Posterior cingulate gyrus (tissue), 11 donors: Measurements from ENCODE around the gene C2CD4D.
A peak's percentile ranks its signal among the peaks of the same experiment; 100 is the strongest.

Source experiments
- DNase-seq, 10 donors: peaks; one replicate each; pipeline versions ENCODE4 v3.0.0 to v3.0.0-alpha.2; 2020 to 2021; ENCODE audit warnings: mixed read lengths in 3 of 10
- intact Hi-C: fragments of 100-400 bp; cut with DNase I; formaldehyde crosslinking; loops from one replicate; pipeline ENCODE4 v1.15.1; 2023

The C2CD4D gene

DNA sequence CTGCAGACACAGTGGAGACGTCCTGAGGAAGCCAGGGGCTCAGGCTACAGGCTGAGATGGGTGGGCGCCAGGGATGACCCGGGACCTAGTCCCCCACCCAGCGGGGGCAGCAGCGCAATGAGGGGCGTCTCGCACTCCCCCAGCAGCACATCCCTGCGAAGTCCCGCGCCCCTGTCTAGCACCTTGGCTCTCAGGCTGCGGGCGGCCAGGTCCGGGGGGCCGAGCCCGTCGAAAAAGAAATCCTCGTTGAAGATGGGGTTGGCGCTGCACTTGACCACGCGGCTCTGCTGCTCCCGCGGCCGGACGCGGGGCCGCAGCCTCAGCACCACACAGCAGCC, 1.8 kb downstream of the C2CD4D start:
- DNase-seq, result peak in 1 of 10 donors; percentile 70
- intact Hi-C loops, result loop anchor here (10.0 kb wide), 2 partner anchors 73 to 303 kb away; partner anchors contain the start of gene MRPL9

DNA sequence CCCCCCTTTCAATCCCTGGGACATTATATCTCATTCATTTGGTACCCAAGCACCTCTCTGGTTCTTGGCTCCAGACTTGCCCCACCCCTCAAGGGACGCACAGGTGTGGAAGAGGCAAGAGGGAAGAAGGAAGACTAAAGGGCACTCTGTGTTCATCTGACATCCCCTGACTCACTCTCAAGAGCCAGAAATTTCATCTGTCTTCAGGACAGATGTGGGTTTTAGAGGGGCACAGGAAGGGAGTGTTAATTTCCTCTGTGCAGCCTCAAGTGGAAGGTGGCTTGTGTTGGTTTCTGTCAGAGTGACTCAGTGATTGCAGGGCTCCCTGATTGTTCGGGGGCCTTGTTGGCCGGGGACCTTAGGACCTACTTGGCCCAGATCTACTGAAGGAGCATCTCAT, 2.4 kb downstream of the C2CD4D start:
- intact Hi-C loops, result loop anchor here (10.0 kb wide), 2 partner anchors 72 to 302 kb away; partner anchors contain the start of gene MRPL9
- no peak for DNase-seq

DNA sequence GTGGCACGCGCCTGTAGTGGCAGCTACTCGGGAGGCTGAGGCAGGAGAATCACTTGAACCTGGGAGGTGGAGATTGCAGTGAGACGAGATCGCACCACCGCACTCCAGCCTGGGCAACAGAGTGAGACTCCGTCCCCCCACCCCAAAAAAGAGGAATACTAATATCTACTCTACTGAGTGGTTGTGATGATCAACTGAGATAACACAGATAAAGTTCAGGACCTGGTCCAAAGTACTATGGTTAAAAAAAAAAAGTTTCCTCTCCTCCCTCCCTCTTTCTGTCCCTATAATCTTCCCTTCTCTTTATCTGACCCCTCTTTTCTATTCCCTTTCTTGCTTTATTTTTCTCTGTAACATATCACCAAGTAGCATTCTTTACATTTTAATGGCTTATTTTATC, 4.0 kb downstream of the C2CD4D start:
- DNase-seq, result no peak
- intact Hi-C loops, result loop anchor here (10.0 kb wide), 2 partner anchors 71 to 301 kb away; partner anchors contain the start of gene MRPL9

DNA sequence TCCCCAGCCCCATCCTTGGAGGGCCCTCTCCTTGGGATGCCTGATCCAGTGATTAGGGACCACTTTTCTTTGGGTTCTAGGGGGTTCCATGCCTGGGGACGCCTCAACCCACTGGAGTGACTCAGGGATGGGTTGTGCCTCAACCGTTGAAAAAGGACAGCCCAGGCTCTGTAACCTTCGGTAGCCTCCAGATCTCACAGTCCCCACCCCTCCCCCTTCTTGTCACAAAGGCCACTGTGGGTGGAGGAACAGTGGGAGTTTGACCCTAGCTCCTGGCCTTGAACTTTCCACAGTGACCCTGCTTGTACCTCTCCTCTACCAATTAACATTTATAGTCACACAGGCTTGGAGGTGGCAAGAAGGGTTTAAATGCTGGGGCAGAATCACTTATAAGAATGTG, 5.4 kb downstream of the C2CD4D start:
- DNase-seq, result peak in 1 of 10 donors; percentile 49
- intact Hi-C loops, result loop anchor here (10.0 kb wide), 2 partner anchors 69 to 299 kb away; partner anchors contain the start of gene MRPL9

DNA sequence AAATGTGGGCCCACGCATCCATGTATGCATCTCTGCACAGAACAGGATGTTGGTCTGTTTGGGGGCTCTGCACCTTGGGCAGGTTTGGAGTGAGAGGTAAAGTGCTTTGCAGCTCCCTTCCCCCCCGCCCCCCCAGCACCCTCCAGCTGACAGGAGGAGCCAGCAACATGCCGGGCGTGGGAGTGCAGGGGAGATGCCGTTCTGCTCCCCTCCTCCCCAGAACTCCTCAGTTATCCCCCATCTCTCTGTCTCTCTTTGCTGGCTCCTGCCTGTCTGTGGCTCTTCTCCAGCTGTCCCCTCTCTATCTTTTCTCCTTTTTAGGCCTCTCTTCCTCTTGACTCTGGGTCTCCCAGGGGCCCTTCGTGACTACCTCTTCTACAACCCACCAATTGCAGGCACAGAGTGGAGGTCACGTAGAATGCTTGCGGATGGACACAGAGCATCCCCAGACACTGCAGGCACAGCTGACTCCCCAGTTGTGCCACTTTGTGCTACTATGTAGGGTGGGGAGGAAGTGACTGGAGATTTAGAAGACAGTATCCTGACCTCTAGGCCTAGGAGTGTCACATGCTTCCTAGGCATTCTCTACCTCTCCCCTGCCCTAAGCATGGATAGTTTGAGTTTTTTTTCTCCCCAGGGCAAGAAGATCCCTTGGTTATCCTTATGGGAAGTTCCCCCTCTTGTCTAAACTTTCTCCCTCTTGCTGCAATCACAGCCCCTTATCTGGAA, 6.3 kb downstream of the C2CD4D start:
- intact Hi-C loops, result loop anchor here (10.0 kb wide), 2 partner anchors 69 to 299 kb away; partner anchors contain the start of gene MRPL9

DNA sequence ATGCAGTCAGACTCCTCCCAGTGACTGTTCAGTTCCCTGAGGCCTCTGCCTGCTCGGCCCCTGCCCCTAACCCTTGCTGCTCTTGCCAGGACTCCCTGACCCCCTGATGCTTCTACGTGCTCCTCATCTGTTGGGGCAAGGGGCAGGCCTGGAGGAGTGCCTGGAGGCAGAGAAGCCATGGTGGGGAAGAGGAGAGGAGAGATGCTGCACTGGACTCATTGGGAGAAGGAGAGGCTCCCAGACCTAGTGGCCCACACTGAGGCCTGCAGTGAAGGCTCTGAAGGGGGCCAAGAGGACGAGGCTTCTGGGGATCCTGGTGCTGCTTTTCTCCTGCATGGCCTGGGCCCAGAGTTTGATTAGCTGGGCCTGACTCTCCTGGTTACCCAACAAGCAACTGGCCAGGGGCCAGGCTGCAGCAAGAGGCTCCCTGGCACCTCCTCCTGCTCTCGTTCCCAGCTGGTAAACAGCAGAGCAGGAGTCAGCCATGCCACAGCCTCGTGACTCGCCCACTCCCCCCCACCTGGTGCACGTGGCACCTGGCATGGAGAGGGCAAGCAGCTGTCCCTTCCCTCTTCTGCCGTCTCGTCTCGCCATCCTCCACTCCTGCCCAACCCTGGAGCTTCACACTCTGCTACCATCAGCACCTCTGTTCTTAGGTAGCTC, 7.2 kb downstream of the C2CD4D start:
- DNase-seq, result peak in 8 of 10 donors; percentile 21 to 90 (median 46)
- intact Hi-C loops, result loop anchor here (10.0 kb wide), 2 partner anchors 68 to 298 kb away; partner anchors contain the start of gene MRPL9

More for the DNA sequence above, 6.3 kb downstream of the C2CD4D start:
- peak in 1 of 10 donors; percentile 33 for DNase-seq

DNA sequence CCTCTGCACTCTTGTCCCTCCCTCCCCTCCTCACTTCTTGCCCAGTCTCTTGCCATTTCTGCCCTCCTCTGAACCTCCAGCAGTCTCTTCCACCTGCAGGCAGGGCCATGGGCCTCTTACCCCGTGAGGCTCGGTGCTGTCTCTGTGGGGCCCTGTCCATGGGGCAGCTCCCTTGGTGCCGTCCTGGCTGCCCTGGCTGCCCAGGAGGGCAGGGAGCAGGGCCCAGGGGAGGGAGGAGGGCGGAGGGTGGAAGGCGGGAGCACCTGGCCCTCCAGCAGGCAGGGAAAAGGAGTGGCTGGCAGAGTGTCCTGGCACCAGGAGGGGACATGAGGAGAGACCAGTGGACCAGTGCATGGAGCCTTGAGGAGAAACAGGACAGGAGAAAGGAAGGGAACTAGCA, 8.0 kb downstream of the C2CD4D start, which contains the start of gene RORC:
TSS of gene RORC (minus strand) at position 198 of the 400 bp plus-strand sequence. CDS start at position 160, 38 bp downstream.
- peak in 1 of 10 donors; percentile 51 for DNase-seq
- intact Hi-C loops, result loop anchor here (10.0 kb wide), 2 partner anchors 67 to 297 kb away; partner anchors contain the start of gene MRPL9

DNA sequence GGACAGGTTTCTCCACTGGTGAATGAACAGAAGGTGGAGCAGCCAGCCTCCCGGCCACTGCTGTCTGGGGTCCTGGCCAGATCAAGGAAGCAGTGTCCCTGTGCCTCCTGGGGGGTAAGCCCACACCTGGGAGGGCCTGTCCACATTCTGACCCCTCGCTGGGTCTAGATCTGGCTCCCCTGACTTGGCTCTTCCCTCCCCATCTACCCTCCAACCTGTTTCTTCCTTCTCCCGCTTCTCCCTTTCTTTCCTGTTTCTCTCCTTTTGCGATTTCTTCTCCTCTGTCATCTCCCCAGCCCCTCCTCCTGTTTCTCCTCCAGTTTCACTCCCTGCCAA, 8.4 kb downstream of the C2CD4D start:
- DNase-seq, result peak in 1 of 10 donors; percentile 15
- intact Hi-C loops, result loop anchor here (10.0 kb wide), 2 partner anchors 66 to 296 kb away; partner anchors contain the start of gene MRPL9

DNA sequence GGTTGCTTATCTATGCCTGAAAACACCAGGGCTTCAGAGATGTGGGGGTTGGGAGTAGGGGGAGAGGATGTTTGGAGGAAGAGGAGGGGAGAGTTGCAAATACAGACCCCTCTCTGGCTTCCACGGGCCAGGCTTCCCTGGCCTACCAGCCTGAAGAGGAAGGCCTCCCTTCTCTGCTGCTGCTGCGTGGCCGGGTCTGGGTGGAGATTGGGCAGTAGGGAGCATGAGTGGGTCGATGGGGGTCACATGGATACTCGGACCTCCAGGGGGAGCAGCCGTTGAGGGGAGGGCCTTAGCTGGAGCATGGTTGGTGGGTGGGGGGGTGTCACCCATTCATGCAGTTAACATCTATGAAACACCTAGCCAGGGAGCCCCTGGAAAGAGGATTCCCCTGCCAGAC, 9.6 kb downstream of the C2CD4D start:
- intact Hi-C loops, result loop anchor here (10.0 kb wide), 2 partner anchors 65 to 295 kb away; partner anchors contain the start of gene MRPL9
- DNase-seq, result peak in 1 of 10 donors; percentile 45

DNA sequence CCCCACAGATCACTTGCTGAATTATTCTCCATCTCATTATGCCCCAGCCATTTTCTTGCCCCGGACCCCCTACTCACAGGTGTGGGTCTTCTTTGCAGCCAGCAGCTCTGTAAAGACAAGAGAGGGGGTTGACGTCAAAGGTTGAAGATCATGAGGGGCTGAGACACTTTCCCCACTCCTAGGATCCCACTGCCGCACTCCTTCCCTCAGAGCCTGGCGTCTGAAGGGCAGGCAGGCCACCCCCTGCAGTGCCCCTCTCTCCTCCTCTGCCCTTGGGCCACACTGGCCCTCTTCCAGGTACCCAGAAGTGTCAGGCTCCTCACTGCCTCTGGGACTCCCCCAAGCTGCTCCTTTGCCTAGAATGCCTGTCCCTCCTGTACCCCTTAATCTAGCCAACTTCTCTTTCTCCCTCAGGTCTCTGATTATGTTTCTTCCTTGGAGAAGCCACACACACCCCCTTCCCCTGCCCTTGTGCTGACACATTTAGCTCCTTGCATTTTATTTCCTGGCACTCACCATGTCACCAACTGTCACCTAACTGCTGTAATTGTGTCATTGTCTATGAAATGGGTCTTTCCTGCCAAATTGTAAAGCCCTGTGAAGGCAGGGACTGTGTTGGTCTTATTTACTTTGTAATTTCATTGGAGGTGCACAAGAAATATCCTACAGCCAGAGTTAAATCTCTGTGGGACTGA, 10.1 kb downstream of the C2CD4D start:
- intact Hi-C loops, result loop anchor here (10.0 kb wide), 2 partner anchors 65 to 295 kb away; partner anchors contain the start of gene MRPL9
- peak in 1 of 10 donors; percentile 62 for DNase-seq

DNA sequence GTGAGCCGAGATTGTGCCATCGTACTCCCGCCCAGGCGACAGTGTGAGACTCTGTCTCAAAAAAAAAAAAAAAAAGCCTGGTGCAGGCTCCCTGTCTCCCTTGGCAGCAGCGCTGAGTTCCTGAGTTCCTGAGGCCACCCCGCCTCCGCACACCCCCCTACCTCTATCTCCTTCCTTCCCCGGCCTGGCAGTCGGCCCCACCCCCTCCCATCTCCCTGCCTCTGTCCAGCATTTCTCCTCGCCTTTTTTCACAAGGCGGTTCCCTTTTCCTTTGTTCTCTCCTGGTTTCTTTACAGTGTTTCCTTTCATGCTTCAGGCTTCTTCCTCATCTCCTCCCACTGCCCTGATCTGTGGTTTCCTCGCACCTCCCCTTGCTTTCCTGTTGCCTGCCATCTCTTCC, 10.7 kb downstream of the C2CD4D start:
- DNase-seq, result peak in 1 of 10 donors; percentile 82
- intact Hi-C loops, result no loop called here

DNA sequence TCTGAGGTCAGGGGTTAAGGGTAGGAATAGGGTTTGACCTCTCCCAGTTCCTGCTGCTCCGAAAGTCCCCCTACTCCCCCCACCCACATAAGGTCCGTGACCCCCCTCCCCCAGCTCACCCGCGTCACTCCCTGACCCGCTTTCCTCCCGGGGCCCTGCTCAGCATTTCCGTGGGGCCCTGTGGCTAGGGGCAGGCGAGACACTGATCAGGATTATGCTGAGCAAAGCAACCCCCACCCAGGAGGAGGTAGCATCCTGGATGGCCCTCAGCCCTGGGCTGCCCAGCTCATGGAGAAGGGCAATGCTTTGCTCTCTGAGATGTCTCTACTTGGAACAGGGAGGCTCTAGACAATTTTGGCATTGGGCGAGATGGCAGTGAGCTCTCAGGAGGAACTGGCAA, 11.8 kb downstream of the C2CD4D start:
- intact Hi-C loops, result no loop called here
- DNase-seq, result no peak

DNA sequence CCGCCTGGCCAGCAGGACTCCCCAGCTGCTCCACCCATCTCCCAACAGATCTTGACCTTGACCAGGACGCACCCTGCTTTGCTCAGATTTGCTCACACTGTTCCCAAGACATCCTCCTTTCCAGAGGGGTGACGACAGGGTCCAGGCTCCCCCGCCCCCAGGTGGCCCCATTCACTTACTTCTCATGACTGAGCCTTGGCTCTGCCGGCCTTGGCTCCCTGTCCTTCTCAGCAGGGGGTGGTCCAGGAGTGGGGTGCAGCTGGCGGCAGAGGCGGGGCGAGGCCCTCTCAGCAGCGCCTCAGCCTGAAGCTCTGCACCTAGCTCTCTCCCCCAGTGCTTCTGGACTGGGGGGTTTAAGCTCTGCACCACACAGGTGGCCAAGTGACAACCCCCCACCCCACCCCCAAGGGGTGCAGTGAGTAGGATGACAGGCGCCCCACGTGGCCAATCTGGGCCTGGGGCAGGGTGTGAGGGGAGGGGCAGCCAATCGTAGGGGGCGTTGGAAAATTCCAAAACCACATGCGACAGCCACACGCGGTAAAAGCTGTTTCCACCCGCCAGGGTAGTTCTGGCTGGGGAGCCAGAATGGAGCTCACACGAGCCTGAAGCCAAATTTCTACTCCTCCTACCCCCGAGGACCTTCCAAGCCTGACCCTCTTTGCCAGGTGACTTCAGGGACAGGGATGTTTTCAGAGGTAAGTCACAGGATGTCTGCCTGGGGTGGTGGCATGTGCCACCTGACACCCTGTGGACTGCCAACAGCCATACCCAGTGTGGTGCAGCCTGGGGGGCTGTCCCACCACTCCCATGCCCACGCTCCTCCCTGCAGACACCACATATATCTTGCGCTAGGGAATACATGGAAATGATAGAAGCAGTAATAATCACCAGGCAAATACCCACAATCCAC, 13.6 kb downstream of the C2CD4D start:
- intact Hi-C loops, result no loop called here
- DNase-seq, result peak in 1 of 10 donors; percentile 79

DNA sequence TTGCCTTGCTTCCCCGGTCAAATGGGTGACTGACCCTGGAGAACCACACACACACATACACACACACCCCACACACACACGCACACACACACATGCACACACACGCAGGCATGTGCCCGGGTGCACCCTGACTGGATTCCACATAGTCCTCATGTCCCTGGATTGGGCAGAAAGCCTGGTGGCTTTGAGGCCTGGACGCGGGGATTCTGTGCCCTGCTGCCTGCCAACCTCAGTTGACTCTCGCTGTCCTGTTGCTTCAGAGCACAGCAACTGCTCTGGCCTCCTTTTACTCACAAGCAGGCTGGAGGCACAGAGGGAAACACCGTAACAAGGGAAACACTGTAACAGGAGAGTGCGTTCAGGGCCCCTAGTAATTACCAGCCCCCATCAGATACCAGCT, 14.4 kb downstream of the C2CD4D start:
- DNase-seq, result peak in 1 of 10 donors; percentile 83
- intact Hi-C loops, result no loop called here

DNA sequence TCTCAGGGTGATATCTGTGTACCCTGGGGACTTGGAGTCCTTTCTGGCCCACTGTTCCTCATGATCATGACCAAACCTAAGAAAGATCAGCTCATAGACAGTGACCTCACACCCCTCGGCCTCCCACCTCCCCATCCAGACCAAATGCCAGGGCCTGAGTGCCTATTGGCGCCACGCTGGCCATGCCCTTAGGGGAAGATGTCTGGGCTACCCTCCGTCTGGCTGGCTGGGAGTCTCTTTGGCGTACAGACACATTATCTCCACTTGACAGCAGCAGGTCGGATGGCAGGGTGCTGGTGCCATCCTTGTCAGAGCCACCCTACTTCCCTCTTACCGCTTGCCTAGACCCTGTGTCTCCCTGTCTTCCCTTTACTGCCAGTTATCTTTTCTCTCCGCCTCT, 16.4 kb downstream of the C2CD4D start:
- no peak for DNase-seq
- intact Hi-C loops, result no loop called here

DNA sequence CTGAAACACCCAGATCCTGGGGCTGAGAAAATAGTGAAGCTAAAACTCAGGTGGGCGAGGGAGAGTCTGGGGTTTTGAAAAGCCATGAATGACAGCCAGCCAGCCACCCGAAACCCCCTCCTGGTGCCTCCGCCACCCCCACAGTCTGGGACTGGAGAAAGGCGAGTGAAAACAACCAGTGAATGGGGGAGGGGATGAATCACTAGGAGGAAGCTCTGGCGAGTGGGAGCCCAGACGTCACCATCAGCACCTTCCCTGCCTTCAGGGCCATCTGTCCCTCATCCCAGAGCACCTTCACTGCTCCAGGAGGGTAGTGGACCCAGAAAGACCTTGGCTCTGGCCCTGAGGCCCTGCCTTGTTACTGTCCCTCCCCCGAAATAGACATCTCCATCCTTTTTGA, 17.2 kb downstream of the C2CD4D start:
- no peak for DNase-seq
- intact Hi-C loops, result no loop called here

DNA sequence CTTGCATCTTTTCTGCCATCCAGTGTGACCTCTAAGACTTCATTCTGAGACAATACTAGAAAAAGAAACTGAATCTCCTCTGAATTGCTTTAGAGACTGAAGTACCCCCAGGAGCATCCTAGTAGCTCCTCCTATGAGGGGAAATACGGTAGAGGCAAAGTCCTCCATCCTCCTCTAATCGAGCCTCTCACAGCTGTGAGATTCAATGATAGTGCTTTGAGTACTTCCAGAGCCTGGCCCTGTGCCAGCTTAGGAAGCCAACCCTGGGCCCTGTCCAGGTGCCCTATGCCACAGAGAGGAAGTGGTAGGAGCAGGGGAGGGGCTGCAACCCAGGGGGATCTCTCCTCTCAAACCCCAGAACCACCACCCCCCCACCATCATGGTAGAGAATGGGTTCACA, 18.7 kb downstream of the C2CD4D start:
- intact Hi-C loops, result no loop called here
- DNase-seq, result peak in 1 of 10 donors; percentile 28

DNA sequence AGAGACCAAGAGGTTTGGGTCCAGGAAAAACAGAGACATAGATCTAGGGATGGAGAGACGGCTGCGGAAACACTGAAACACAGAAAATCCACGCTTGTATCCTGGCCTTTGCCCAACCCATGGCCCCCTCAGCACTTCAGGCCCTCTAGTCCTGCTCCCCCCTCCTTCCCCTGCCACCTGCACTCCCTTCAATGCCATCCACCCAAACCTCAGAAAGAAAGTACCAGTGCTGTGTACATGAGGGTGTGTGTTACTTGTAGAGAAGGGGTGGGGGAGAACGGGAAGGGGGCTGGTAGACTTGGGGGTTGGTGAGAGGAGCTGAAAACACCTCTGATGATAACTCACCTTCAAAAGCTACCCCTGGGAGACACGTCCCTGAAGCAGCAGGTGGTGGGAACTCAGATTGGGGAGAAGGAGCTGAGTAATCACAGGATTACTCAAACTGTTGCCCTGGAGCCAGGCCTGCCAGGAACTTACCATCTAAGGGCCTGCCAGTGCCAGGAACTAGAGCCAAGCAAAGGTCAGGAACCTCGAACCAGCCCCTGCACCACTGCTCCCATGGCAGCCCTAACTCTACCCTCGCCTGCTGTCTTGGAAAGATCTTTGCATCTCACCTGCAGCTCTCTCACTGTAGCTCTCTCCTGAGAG, 19.5 kb downstream of the C2CD4D start:
- DNase-seq, result peak in 1 of 10 donors; percentile 52
- intact Hi-C loops, result no loop called here

DNA sequence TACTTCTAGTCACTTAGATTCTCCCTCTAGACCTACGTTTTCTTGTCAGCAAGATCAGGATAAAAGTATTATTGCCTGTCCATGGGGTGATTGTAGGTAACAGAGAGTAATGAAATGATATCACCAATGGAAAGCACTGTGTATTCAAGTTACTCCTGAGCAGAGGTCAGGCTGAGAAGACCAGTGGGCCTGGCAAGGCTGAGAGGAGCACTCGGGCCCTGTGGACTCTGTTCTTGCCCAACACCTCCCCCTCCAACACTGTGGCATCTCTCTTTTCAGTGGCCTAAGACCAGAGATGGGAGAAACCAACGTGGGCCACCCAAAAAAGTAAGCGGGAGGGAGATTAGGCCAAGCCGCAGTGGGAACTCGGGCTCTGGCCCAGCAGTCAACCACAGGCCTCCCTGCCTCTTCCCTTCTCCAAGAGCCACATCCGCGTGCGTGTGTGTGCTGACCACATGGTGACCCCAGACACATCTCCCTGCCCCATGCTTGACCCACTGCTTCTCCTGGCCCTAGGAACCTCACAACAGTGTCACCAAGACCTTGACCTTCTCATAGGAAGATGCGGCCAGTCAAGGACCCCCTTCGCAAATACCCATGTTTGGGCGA, 20.3 kb downstream of the C2CD4D start:
- DNase-seq, result peak in 1 of 10 donors; percentile 57
- intact Hi-C loops, result no loop called here
